Vagina (tissue), 2 donors: ENCODE measurements around the gene CMTR1.

ENCODE experiments used
- CTCF ChIP-seq, 3 experiments: fragments of 450-650 bp in 2 of 3; fragments of 200-600 bp in 1 of 3; sonication (generic) in 1 of 3; IDR thresholded peaks; one replicate each; pipeline ENCODE4 v1.5.1; 2017 to 2019; ENCODE audit warnings: antibody characterized with exemption in 3 of 3, mild to moderate bottlenecking in 2 of 3, moderate library complexity in 2 of 3
- POLR2A ChIP-seq, 2 donors: fragments of 450-650 bp; IDR thresholded peaks; one replicate each; pipeline ENCODE4 v1.6.1; 2017; ENCODE audit warnings: antibody characterized with exemption in 2 of 2, mild to moderate bottlenecking in 2 of 2, moderate library complexity in 2 of 2
- POLR2AphosphoS5 ChIP-seq, 2 donors: sonication (generic); formaldehyde crosslinking; IDR thresholded peaks; one replicate each; pipeline ENCODE4 v1.9.0; 2017; ENCODE audit warnings: antibody characterized with exemption in 2 of 2, mild to moderate bottlenecking in 2 of 2, low read depth in 1 of 2; ENCODE audit not compliant: insufficient read depth in 1 of 2

- TF ChIP-seq POLR2A (IDR thresholded peaks at IDR 0.05): no peak
- TF ChIP-seq CTCF (IDR thresholded peaks at IDR 0.05): no peak
- no peak for TF ChIP-seq POLR2AphosphoS5 (IDR thresholded peaks at IDR 0.05; ENCODE audit: insufficient read depth in 1 of 2, low read depth in 1 of 2)
These were observed 6.0 kb upstream of the CMTR1 start for GRCh38 chr6:37426945-37427510.
